ENCODE measurements around the gene HRH2.
"Not testable (repeated sequence)": the region's sequence is repeated elsewhere in the genome, so short reads cannot be mapped to it uniquely, and the experiment has no call there.

HRH2 gene

GRCh38 chr5:175649967-175650366, 7.9 kb upstream of the HRH2 start:
- DNase-seq: no peak

- DNase-seq: not testable (repeated sequence)
These were observed 7.3 kb upstream of the HRH2 start for GRCh38 chr5:175650430-175651205.

GRCh38 chr5:175652741-175653663, 4.9 kb upstream of the HRH2 start:
- peak; percentile 70 for DNase-seq

- no peak for DNase-seq
These were observed 4.1 kb upstream of the HRH2 start for GRCh38 chr5:175653763-175654162.

DNA sequence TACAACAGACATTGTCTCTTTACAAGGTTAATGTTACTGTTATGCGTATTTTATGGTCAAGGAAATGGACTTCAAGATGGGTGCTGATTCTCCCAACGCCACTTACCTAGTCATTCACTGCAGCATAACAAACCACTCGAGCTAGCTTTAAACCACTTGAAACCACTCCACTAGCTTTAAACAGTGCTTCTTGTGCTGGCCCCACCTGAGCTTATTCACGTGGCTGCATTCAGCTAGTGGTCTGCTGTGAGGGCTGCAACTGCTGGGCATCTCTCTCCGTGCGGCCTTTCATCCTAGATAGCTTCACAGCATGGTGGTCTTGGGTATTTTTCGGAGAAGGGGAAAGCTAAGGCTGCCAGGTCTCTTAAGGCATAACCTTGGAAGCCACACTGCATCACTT, 3.5 kb upstream of the HRH2 start:
- DNase-seq: no peak

GRCh38 chr5:175654807-175655206, 3.1 kb upstream of the HRH2 start:
- no peak for DNase-seq

DNA sequence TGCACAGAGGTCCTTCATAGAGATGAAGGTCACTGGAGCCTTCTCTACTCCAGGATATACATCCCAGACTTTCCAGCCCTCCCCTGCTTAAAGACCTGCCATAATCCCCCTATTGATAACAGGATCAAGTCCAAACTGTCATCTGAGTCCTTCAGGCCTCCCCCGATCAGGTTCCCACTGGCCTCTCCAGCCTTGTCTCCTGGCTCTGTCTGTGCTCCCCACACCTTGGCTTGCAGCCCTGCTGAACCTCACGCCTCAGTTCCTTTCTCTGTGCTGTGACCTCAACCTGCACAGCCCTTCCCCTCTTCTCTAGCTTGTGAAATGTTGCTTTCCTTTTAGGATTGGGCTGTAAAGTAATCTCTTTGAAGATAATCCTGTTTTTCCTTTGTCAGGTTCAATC, 2.5 kb upstream of the HRH2 start:
- DNase-seq: no peak

GRCh38 chr5:175656966-175657365, 905 bp upstream of the HRH2 start:
- no peak for DNase-seq

- peak; percentile 21 for DNase-seq
These were observed 651 bp downstream of the HRH2 start for GRCh38 chr5:175658299-175659145.

DNA sequence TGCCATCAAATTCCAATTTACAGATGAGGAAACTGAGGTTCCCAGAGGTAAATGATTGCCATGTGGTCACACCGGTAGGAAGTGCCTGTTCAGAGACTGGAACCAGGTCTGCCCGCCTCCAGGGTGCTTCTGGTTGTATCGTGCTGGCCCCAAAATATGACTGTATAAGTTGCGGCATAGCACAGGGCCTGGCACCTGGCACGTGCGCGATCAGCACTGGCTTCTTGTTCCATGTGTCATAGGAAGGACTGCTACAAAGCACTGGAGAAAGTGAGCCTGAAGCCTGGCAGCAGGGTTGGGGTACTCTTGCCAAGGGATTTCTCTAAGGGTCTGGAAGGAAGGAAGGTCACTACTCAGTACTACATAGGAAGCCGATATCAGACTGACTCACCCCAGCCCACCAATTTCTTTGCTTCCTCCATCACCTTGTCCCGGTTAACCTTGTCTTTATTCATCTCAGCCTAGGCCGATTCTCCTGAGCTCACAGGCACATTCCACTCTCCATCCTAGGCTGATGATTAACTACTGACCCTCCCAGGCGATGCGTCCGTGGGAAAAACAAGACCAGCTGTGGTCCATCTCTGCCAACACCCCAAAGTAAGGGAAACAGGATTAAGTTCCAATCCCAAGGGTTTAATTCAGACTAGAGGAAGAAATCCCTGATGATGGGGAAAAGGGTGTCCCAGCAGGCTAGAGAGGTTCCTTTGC, 1.8 kb downstream of the HRH2 start:
- DNase-seq: no peak

GRCh38 chr5:175663186-175664184, 5.6 kb downstream of the HRH2 start:
- no peak for DNase-seq

- DNase-seq: no peak
These were observed 6.9 kb downstream of the HRH2 start for GRCh38 chr5:175664723-175665122.

DNA sequence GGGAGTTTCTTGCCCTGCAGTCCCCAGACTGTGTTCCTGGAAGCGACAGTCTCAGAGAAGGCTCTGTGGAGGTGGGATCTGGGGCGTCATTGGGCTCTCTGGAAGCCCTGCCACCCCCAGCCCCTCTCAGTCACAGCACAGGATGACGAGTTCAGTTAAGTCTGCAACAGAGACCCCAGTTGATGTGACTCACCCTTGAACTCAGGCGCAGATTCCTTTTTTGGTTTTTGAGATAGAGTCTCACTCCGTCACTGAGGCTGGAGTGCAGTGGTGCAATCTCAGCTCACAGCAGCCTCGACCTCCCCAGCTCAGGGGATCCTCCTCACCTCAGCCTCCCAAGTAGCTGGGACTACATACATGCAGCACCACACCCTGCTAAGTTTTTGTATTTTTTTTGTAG, 8.3 kb downstream of the HRH2 start:
- no peak for DNase-seq

- DNase-seq: no peak
These were observed 10.1 kb downstream of the HRH2 start for GRCh38 chr5:175668006-175668405.

- no peak for DNase-seq
These were observed 12.5 kb downstream of the HRH2 start for GRCh38 chr5:175670372-175670771.

DNA sequence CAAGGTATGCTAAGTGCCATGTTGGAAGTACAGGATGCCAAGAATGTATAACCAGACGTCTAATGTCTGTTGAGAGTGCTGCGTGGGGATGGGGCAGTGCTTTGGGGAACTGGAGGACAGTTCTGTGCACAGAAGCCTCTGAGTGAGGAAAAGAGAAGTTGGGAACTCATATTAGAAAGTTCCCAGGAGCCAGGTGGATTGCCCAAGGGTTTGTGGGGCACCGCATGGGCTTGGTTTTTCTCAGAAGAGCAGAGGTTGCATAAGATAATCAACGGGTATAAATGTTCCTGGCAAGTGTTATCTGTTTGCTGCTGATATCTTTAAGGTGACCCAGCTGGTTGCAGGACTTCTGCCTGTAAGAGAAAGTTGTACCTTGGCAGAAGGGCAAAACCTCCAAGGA, 13.1 kb downstream of the HRH2 start:
- DNase-seq: no peak

DNA sequence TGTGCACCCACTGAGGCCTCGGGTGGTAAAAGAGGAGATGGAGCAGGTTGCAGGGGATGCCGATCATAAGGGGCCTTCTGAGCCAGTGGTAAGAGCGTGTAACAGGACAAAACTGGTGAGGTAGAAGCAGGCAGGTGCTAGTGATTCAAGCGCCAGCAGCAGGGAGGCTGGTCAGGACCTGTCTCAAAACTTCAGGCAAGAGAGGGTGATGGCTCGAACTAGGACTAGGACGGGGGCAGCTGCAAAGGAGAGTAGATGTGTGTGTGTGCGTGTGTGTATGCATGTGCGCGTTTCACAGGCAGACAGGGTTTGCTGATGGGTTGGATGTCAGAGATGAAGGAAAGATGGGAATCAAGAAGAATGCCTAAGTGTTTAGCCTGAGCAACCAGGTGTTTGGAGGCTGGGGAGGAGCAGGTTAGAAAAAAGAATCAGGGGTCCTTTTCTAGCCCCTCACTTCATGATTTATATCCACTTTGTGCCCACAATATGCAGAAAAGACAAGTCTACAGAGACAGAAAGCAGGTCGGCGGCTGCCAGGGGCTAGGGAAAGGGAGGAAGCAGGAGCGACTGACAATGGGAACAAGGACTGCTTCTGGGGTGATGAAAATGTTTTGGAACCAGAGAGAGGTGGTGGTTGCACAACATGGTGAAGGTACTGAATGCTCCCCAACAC, 15.2 kb downstream of the HRH2 start:
- no peak for DNase-seq

GRCh38 chr5:175674731-175675346, 17.0 kb downstream of the HRH2 start:
- DNase-seq: no peak

DNA sequence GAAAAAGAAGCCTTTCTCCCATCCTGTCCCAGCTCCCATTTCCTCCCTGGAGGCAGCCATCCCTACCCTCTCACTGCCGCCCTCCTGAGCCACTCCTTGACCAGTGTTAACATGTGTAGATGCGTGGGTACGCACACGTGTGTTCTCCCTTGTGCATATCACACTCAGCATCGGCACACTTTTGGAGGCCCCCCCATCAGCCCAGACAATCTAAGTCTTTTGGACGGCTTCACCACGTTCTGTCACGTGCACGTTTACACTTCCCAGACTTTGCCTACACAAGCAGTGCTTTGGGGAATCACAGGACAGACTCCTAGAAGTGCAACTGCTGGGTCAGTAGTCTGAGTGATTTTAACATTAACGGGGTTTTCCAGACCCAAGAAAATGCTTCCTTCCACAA, 18.0 kb downstream of the HRH2 start:
- DNase-seq: no peak

DNA sequence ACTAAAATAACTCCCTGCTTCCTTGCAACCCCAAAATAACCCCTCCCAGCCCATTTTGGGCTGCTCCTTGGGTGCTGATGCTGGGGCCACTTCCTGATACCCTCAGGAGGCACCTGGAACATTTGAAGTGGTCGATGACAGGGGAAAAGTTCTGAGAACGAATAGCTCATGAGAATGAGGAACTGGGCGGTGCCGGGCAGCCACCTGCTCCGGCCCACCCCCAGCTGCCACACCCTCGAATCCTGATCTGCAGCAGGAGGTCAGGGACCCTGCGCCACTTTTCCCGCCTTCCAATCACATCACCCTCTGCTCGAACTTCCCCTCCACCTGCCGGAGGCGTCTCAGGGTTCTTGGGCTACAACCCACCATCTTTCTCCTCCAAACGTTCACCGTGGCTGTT, 19.7 kb downstream of the HRH2 start:
- no peak for DNase-seq

Measured in CD4-positive, alpha-beta T cell treated with Interleukin-21 for 1 hour (primary cell).